Psoas muscle (tissue), 8 donors: Measurements from ENCODE around the gene P4HTM. TPM values are rescaled to one million over a fixed set of nuclear protein-coding genes. Genes with fewer than 3 reads are reported as not detected.

ENCODE experiments used
- ATAC-seq, 4 donors: fragments of 200-7000 bp; cut with Tn5 transposase; one replicate each; pipeline ENCODE4 v1.9.1; 2020; ENCODE audit warnings: moderate library complexity in 3 of 4, mild to moderate bottlenecking in 2 of 4
- DNase-seq, 2 donors: peaks; one replicate each; pipeline ENCODE4 v3.0.0-alpha.2; 2020
- H3K27ac ChIP-seq: fragments of 200-600 bp; one replicate; pipeline ENCODE4 v1.8.0; 2022
- H3K27me3 ChIP-seq, 3 donors: fragments of 200-600 bp in 1 of 3; one replicate each; pipeline versions ENCODE4 v1.6.1 to v1.8.0; 2013 to 2022; ENCODE audit warnings: low read length in 2 of 3, mild to moderate bottlenecking in 2 of 3, moderate library complexity in 1 of 3; ENCODE audit not compliant: insufficient read depth in 3 of 3
- H3K36me3 ChIP-seq, 2 donors: fragments of 200-600 bp in 1 of 2; one replicate each; pipeline versions ENCODE4 v1.6.1 to v1.8.0; 2013 to 2022; ENCODE audit warnings: low read depth in 1 of 2, mild to moderate bottlenecking in 1 of 2, moderate library complexity in 1 of 2; ENCODE audit not compliant: insufficient read depth in 1 of 2
- H3K4me1 ChIP-seq: fragments of 200-600 bp; one replicate; pipeline ENCODE4 v1.8.0; 2022
- H3K4me3 ChIP-seq: fragments of 200-600 bp; one replicate; pipeline ENCODE4 v1.8.0; 2022; ENCODE audit warnings: mild to moderate bottlenecking
- H3K9me3 ChIP-seq: fragments of 200-600 bp; one replicate; pipeline ENCODE4 v1.8.0; 2022
- WGBS, 3 donors: extraction: QIAGEN DNeasy Blood & Tissue Kit; methylation state at CpG; one replicate each; pipeline versions ENCODE4 v1.1.6 to v1.1.7; 2013; 5-methylcytosine and 5-hydroxymethylcytosine counted together
- intact Hi-C, 2 donors: fragments of 100-400 bp; cut with DNase I; formaldehyde crosslinking; loops; one replicate each; pipeline versions ENCODE4 v1.11.0 to v1.14.2; 2022
- polyA plus RNA-seq, 3 donors: library from polyadenylated mRNA; stranded (reverse); fragments of 200-250 nt; gene quantifications; one replicate each; pipeline ENCODE4 v1.2.3, GENCODE V29; 2013
- total RNA-seq, 4 donors: library from RNA; stranded (reverse); fragmentation: NEBNext Ultra II Directional in 2 of 4; extraction: Animal tissue kit (Norgen Biotek cat#: 25700) in 2 of 4; gene quantifications; one replicate each; pipeline versions ENCODE4 v1.2.1 to v1.2.4, GENCODE V29; 2021 to 2023
- TF ChIP-seq, protein P1 (sequence below): fragments of 200-600 bp; IDR thresholded peaks from one replicate; pipeline ENCODE4 v1.8.0; 2022; ENCODE audit warnings: antibody characterized with exemption
- donor health status: healthy with polysubstance abuse.
- donor health status: DM: no; HTN: no; CAD: no; lungs with moderate emphysema.
- donor health status: Bipolar disorder and iron deficiency.
- donor health status: healthy.
- donor health status: DM: yes; HTN: yes; CAD: no.
- donor health status: DM: no; HTN: no; CAD: no.
- donor health status: DM: no; HTN: no; CAD: no.
- donor health status: DM: yes; HTN: yes; CAD: no.

Gene P4HTM
- total and polyA plus RNA-seq, 7 donors, result 4.1 to 17.0 (median 11.1) TPM

GRCh38 chr3:49024449-49024848 is 34.4 kb downstream of the P4HTM start:
- Histone ChIP-seq H3K27me3 (no peaks in the 10 kb centered on the region), H3K27ac (no peak overlapping the region), H3K4me1 (peaks cover 58% of the 10 kb centered on the region), H3K9me3 (no peaks in the 10 kb centered on the region), H3K4me3 (no peak overlapping the region), H3K36me3 (peaks cover 5 to 53% of the 10 kb centered on the region in 2 donors)
- 48 to 67% (median 50%) methylated on average over 5 of the region's 5 CpGs for WGBS, 3 donors
- ATAC-seq (no peak), DNase-seq (no peak)
- intact Hi-C loops, result no loop called here
- TF ChIP-seq, protein P1, sequence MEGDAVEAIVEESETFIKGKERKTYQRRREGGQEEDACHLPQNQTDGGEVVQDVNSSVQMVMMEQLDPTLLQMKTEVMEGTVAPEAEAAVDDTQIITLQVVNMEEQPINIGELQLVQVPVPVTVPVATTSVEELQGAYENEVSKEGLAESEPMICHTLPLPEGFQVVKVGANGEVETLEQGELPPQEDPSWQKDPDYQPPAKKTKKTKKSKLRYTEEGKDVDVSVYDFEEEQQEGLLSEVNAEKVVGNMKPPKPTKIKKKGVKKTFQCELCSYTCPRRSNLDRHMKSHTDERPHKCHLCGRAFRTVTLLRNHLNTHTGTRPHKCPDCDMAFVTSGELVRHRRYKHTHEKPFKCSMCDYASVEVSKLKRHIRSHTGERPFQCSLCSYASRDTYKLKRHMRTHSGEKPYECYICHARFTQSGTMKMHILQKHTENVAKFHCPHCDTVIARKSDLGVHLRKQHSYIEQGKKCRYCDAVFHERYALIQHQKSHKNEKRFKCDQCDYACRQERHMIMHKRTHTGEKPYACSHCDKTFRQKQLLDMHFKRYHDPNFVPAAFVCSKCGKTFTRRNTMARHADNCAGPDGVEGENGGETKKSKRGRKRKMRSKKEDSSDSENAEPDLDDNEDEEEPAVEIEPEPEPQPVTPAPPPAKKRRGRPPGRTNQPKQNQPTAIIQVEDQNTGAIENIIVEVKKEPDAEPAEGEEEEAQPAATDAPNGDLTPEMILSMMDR, result no peak

DNA sequence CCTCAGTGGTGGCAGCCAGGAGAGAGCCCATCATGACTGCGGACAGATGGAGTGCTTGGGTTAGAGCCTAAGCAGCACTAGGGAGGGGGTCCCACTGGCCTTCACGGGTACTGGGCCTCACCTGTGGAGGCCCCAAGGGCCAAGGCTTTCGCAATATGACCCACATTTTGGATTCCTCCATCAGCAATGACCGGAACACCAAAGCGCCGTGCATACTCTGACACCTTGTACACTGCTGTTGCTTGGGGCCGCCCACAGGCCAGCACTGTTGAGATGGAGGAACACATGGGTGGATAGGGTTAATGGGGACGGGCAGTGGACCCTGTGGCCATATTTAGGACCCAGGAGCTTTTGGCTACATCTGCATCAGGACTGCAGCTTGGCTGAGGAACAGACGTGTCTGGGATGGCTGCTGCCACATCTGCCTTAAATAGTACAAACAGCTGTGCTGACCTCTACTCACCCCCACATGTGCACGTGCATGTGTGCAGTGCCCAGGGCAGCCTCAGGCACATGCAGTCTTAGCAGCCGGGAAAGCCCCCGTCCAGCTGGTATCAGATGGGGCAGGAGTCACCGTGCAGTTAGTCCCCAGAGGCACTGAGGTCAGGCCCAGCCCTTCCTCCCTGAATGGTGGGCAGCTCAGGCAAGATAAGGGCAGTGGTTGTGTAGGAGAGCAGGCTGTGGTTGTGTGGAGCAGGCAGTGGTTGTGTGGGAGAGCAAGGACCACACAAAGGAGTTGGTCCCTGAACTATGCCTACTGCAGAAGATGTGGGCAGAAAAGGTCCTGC is 35.2 kb downstream of the P4HTM start:
- Histone ChIP-seq H3K27me3 (no peaks in the 10 kb centered on the region), H3K36me3 (peaks cover 5 to 58% of the 10 kb centered on the region in 2 donors), H3K27ac (no peak overlapping the region), H3K4me1 (peaks cover 52% of the 10 kb centered on the region), H3K9me3 (no peaks in the 10 kb centered on the region), H3K4me3 (no peak overlapping the region)
- intact Hi-C loops, result no loop called here
- WGBS, 3 donors, result 45 to 51% (median 46%) methylated on average over 13 of the region's 13 CpGs
- TF ChIP-seq, protein P1, result no peak
- peak in 1 of 2 donors; percentile 50 for DNase-seq
- ATAC-seq, result no peak

DNA sequence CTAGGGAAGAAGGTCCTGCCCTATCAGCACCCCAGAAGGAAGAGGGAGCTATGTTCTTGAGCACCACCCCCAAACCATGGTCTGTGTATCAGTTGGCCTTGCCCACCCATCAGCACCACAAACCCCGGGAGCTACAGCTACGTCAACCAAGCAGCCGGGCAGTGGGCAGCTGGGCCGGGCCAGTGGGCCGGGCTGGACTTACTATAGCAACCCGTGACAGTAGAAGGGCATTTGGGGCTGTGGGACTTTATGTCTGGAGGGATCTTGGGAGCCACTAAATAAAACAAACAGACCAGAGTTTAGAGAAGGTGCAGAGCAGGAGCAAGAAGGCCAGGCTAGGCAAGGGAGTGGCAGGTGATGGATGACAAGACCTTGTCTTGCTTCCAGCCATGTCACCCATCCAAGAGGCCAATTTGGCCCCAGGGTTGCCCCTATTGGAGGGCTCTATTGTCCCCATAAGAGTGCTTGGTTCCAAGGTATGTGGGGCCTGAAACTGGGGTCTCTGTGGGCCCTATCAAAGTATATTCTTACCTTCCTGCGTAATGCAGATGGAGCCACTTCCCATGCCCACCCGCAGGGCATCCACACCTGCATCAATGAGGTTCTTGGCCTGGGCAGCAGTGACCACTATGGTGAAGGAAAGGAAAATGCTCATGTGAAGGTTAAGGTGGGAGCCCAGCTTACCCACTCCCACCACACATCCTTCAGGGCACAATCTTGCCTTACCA is 35.9 kb downstream of the P4HTM start:
- peaks cover 48% of the 10 kb centered on the region for H3K4me1 ChIP-seq
- peak in 1 of 2 donors; percentile 48 for DNase-seq
- WGBS, 3 donors, result 67 to 87% (median 72%) methylated on average over 8 of the region's 8 CpGs

DNA sequence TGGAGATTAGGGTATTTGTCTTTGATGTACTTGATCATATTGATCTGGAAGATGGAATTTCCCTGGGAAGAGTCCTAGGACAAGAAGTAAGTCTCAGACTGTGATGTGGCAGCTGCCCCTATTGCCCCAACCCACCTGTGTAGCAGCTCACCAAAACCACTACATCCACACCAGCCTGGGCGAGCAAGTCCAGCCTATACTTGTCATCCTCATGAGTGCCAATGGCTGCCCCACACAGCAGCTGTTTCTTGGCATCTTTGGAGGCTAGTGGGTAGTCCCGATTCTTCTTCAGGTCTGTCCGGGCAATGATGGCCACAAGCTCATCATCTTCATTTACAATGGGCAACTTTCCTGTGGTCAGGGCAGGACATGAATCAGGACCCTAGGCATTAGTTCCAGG is 36.5 kb downstream of the P4HTM start:
- no peak for ATAC-seq
- Histone ChIP-seq H3K27ac (peak overlapping the region; percentile 48), H3K36me3 (peaks cover 7 to 71% of the 10 kb centered on the region in 2 donors), H3K9me3 (no peaks in the 10 kb centered on the region), H3K4me1 (peaks cover 48% of the 10 kb centered on the region), H3K27me3 (no peaks in the 10 kb centered on the region), H3K4me3 (no peak overlapping the region)
- TF ChIP-seq, protein P1, result no peak
- intact Hi-C loops, result no loop called here
- no peak for DNase-seq
- WGBS, 3 donors, result 43 to 73% (median 56%) methylated on average over 3 of the region's 3 CpGs

More for the DNA sequence above, 35.9 kb downstream of the P4HTM start:
- no peak overlapping the region for H3K4me3 ChIP-seq
- no peaks in the 10 kb centered on the region for H3K9me3 ChIP-seq
- H3K27me3 ChIP-seq, result no peaks in the 10 kb centered on the region
- H3K27ac ChIP-seq, result peak overlapping the region; percentile 48
- intact Hi-C loops, result no loop called here
- peaks cover 5 to 65% of the 10 kb centered on the region in 2 donors for H3K36me3 ChIP-seq
- TF ChIP-seq, protein P1, result no peak
- no peak for ATAC-seq
